ENCODE results near the gene FCHSD1. TPM values are rescaled to one million over a fixed set of nuclear protein-coding genes. Genes with fewer than 3 reads are reported as not detected.

FCHSD1 gene
- total RNA-seq, 1 experiment from 2014 or later = 37.2 TPM

- H3K9me2 ChIP-seq (ENCODE audit: insufficient read depth) = no peaks in the 10 kb centered on the region
- intact Hi-C loops (cut with micrococcal nuclease) = no loop called here
- peak overlapping the region; percentile 71 for H3K9ac ChIP-seq (ENCODE audit: low read length)
- no peak overlapping the region; the same call in 1 of the 2 replicates for H3K27ac ChIP-seq (ENCODE audit: low read depth, low read length)
- POLR2A ChIA-PET = interaction anchor here (1.6 kb wide), 1 partner anchor 15 kb away, joined by 6 read pairs; the partner anchor contains the start of genes HDAC3 and RELL2
- H3K4me1 ChIP-seq (ENCODE audit: control insufficient read depth in 1 of 2, insufficient read depth in 2 of 2, low read length in 2 of 2) = peaks cover 0 to 18% of the 10 kb centered on the region in 2 experiments; a peak in 2 of 4 replicates
- RAD21 ChIA-PET (ENCODE audit: low non-redundant PET in 1 of 2, low total read pairs in 2 of 2, uncharacterized antibody in 2 of 2, unreplicated experiment in 2 of 2) = no interaction called here
- peaks cover under 1 to 2% of the 10 kb centered on the region in 2 experiments; a peak in 2 of 4 replicates for H3K36me3 ChIP-seq (ENCODE audit: control insufficient read depth in 1 of 2, insufficient read depth in 2 of 2, low read length in 2 of 2)
- H4K20me1 ChIP-seq (ENCODE audit: insufficient read depth) = no peaks in the 10 kb centered on the region
- H3K27me3 ChIP-seq (ENCODE audit: insufficient read depth, low read length) = no peaks in the 10 kb centered on the region
- H3K79me2 ChIP-seq (ENCODE audit: insufficient read depth, low read length) = no peaks in the 10 kb centered on the region
- ATAC-seq (0 out of 2 replicates have a peak, but pooled peaks have one; percentile 3), DNase-seq (ENCODE audit: low read depth, low spot score) (no peak)
- H2AFZ ChIP-seq (ENCODE audit: low read depth, low read length, poor library complexity, severe bottlenecking) = no peak overlapping the region
- CTCF ChIA-PET = interaction anchor here (1.2 to 1.7 kb wide), 3 partner anchors 13 to 317 kb away, joined by 3 to 5 read pairs (median 5); partner anchors contain the start of genes DIAPH1 and RNF14
- peak overlapping the region; percentile 77 to 78 for H3K4me3 ChIP-seq (replicated peaks in 1 of 2; ENCODE audit: low read depth in 1 of 2, low read length in 2 of 2)
- peak overlapping the region; percentile 97 for H3K4me2 ChIP-seq (ENCODE audit: low read length)
- TF ChIP-seq ZFX (IDR thresholded peaks at IDR 0.05) (no peak), RAD21 (IDR thresholded peaks at IDR 0.05; ENCODE audit: low read depth) (no peak)
- TF ChIP-seq, protein P1, sequence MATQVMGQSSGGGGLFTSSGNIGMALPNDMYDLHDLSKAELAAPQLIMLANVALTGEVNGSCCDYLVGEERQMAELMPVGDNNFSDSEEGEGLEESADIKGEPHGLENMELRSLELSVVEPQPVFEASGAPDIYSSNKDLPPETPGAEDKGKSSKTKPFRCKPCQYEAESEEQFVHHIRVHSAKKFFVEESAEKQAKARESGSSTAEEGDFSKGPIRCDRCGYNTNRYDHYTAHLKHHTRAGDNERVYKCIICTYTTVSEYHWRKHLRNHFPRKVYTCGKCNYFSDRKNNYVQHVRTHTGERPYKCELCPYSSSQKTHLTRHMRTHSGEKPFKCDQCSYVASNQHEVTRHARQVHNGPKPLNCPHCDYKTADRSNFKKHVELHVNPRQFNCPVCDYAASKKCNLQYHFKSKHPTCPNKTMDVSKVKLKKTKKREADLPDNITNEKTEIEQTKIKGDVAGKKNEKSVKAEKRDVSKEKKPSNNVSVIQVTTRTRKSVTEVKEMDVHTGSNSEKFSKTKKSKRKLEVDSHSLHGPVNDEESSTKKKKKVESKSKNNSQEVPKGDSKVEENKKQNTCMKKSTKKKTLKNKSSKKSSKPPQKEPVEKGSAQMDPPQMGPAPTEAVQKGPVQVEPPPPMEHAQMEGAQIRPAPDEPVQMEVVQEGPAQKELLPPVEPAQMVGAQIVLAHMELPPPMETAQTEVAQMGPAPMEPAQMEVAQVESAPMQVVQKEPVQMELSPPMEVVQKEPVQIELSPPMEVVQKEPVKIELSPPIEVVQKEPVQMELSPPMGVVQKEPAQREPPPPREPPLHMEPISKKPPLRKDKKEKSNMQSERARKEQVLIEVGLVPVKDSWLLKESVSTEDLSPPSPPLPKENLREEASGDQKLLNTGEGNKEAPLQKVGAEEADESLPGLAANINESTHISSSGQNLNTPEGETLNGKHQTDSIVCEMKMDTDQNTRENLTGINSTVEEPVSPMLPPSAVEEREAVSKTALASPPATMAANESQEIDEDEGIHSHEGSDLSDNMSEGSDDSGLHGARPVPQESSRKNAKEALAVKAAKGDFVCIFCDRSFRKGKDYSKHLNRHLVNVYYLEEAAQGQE (IDR thresholded peaks at IDR 0.05; ENCODE audit: low read depth) = no peak
- TF ChIP-seq, protein P2, sequence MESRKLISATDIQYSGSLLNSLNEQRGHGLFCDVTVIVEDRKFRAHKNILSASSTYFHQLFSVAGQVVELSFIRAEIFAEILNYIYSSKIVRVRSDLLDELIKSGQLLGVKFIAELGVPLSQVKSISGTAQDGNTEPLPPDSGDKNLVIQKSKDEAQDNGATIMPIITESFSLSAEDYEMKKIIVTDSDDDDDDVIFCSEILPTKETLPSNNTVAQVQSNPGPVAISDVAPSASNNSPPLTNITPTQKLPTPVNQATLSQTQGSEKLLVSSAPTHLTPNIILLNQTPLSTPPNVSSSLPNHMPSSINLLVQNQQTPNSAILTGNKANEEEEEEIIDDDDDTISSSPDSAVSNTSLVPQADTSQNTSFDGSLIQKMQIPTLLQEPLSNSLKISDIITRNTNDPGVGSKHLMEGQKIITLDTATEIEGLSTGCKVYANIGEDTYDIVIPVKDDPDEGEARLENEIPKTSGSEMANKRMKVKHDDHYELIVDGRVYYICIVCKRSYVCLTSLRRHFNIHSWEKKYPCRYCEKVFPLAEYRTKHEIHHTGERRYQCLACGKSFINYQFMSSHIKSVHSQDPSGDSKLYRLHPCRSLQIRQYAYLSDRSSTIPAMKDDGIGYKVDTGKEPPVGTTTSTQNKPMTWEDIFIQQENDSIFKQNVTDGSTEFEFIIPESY (IDR thresholded peaks at IDR 0.05; ENCODE audit: extremely low read depth, insufficient replicate concordance, low read length) = no peak
- no peaks in the 10 kb centered on the region for H3K9me3 ChIP-seq (ENCODE audit: control insufficient read depth in 1 of 2, insufficient read depth in 1 of 2, low read depth in 1 of 2, low read length in 2 of 2)
- BruUV-seq (replicated peaks) = TSS peak; percentile 60
Measured at GRCh38 chr5:141651728-141652105, 499 bp upstream of the FCHSD1 start.
